Measurements from ENCODE around the gene GLP1R.

Gene GLP1R

GRCh38 chr6:39107641-39108040 is 59.1 kb downstream of the GLP1R start:
- H3K36me3 ChIP-seq (ENCODE audit: control insufficient read depth, insufficient read depth, low read length), result peaks cover 11% of the 10 kb centered on the region
- no peak overlapping the region for H3K27ac ChIP-seq (ENCODE audit: low read depth, low read length, severe bottlenecking)
- H3K4me3 ChIP-seq (ENCODE audit: extremely low read depth, insufficient read depth, low read length, poor library complexity, severe bottlenecking), result no peak overlapping the region
- H3K4me1 ChIP-seq (ENCODE audit: control insufficient read depth, insufficient read depth, low read length, poor library complexity, severe bottlenecking), result no peaks in the 10 kb centered on the region
- WGBS, 2 experiments (ENCODE audit: insufficient coverage in 2 of 2), result 44 to 49% methylated on average over 2 of the region's 2 CpGs
- H3K9me3 ChIP-seq (ENCODE audit: control insufficient read depth, low read length), result no peaks in the 10 kb centered on the region

- 91 to 98% methylated on average over 4 to 5 of the region's 7 CpGs for WGBS, 2 experiments (ENCODE audit: insufficient coverage in 2 of 2)
- Histone ChIP-seq H3K4me3 (ENCODE audit: extremely low read depth, insufficient read depth, low read length, poor library complexity, severe bottlenecking) (no peak overlapping the region), H3K27ac (ENCODE audit: low read depth, low read length, severe bottlenecking) (no peak overlapping the region)
These were observed 59.7 kb downstream of the GLP1R start for GRCh38 chr6:39108041-39108839.

GRCh38 chr6:39111280-39111679 is 62.7 kb downstream of the GLP1R start:
- H3K4me3 ChIP-seq (ENCODE audit: extremely low read depth, insufficient read depth, low read length, poor library complexity, severe bottlenecking), result no peak overlapping the region
- no peaks in the 10 kb centered on the region for H3K9me3 ChIP-seq (ENCODE audit: control insufficient read depth, low read length)
- H3K27ac ChIP-seq (ENCODE audit: low read depth, low read length, severe bottlenecking), result no peak overlapping the region
- no peaks in the 10 kb centered on the region for H3K4me1 ChIP-seq (ENCODE audit: control insufficient read depth, insufficient read depth, low read length, poor library complexity, severe bottlenecking)
- H3K36me3 ChIP-seq (ENCODE audit: control insufficient read depth, insufficient read depth, low read length), result peaks cover 7% of the 10 kb centered on the region
- 100% methylated on average over 1 to 2 of the region's 5 CpGs for WGBS, 2 experiments (ENCODE audit: insufficient coverage in 2 of 2)

More at GRCh38 chr6:39108041-39108839, 59.7 kb downstream of the GLP1R start:
- no peaks in the 10 kb centered on the region for H3K9me3 ChIP-seq (ENCODE audit: control insufficient read depth, low read length)
- peaks cover 11% of the 10 kb centered on the region for H3K36me3 ChIP-seq (ENCODE audit: control insufficient read depth, insufficient read depth, low read length)
- H3K4me1 ChIP-seq (ENCODE audit: control insufficient read depth, insufficient read depth, low read length, poor library complexity, severe bottlenecking), result no peaks in the 10 kb centered on the region

DNA sequence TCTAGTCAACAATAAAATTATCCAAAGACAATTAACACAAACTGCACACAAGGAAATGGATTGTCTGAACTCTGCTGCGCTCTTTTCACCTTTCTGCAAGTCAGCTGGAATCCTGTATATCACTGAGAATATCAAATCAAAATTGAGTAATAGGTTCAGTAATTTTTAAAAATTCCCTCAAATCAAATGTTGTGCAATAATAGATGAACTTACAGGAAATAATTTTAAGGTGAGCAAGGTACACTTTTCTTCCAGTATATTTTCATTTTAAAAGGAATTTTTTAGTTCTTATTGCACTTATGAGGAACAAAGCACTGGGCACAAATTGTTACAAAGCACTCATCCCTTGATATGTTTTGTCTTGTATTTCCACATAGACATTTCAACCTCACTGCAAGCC is 65.2 kb downstream of the GLP1R start:
- H3K36me3 ChIP-seq (ENCODE audit: control insufficient read depth, insufficient read depth, low read length), result peaks cover 7% of the 10 kb centered on the region
- H3K4me3 ChIP-seq (ENCODE audit: extremely low read depth, insufficient read depth, low read length, poor library complexity, severe bottlenecking), result peak overlapping the region; percentile 60
- no peaks in the 10 kb centered on the region for H3K9me3 ChIP-seq (ENCODE audit: control insufficient read depth, low read length)
- H3K4me1 ChIP-seq (ENCODE audit: control insufficient read depth, insufficient read depth, low read length, poor library complexity, severe bottlenecking), result no peaks in the 10 kb centered on the region
- no CpG with 5 or more reads among the region's 1 CpG for WGBS, 2 experiments (ENCODE audit: insufficient coverage in 2 of 2)
- no peak overlapping the region for H3K27ac ChIP-seq (ENCODE audit: low read depth, low read length, severe bottlenecking)

GRCh38 chr6:39114388-39114703 is 65.8 kb downstream of the GLP1R start:
- H3K4me3 ChIP-seq (ENCODE audit: extremely low read depth, insufficient read depth, low read length, poor library complexity, severe bottlenecking), result peak overlapping the region; percentile 60
- no peaks in the 10 kb centered on the region for H3K9me3 ChIP-seq (ENCODE audit: control insufficient read depth, low read length)
- peak overlapping the region; percentile 82 for H3K27ac ChIP-seq (ENCODE audit: low read depth, low read length, severe bottlenecking)
- no peaks in the 10 kb centered on the region for H3K4me1 ChIP-seq (ENCODE audit: control insufficient read depth, insufficient read depth, low read length, poor library complexity, severe bottlenecking)
- WGBS, 2 experiments (ENCODE audit: insufficient coverage in 2 of 2), result 0 to 3% methylated on average over 8 to 9 of the region's 11 CpGs
- H3K36me3 ChIP-seq (ENCODE audit: control insufficient read depth, insufficient read depth, low read length), result peaks cover 7% of the 10 kb centered on the region

- Histone ChIP-seq H3K4me3 (ENCODE audit: extremely low read depth, insufficient read depth, low read length, poor library complexity, severe bottlenecking) (peak within 1 kb of the TSS; percentile 60), H3K9me3 (ENCODE audit: control insufficient read depth, low read length) (no peaks in the 10 kb centered on the region), H3K4me1 (ENCODE audit: control insufficient read depth, insufficient read depth, low read length, poor library complexity, severe bottlenecking) (no peaks in the 10 kb centered on the region), H3K27ac (ENCODE audit: low read depth, low read length, severe bottlenecking) (peak within 1 kb of the TSS; percentile 82), H3K36me3 (ENCODE audit: control insufficient read depth, insufficient read depth, low read length) (peaks cover 6% of the 10 kb centered on the region)
- 2 to 3% methylated on average over 55 to 57 of the region's 68 CpGs for WGBS, 2 experiments (ENCODE audit: insufficient coverage in 2 of 2)
These were observed 66.4 kb downstream of the GLP1R start, which contains the start of gene SAYSD1 for GRCh38 chr6:39114704-39115599. Gene SAYSD1, minus strand, starts transcription at chr6:39115186. Its CDS starts 97 bp downstream, at chr6:39115089.

- Histone ChIP-seq H3K9me3 (ENCODE audit: control insufficient read depth, low read length) (no peaks in the 10 kb centered on the region), H3K27ac (ENCODE audit: low read depth, low read length, severe bottlenecking) (no peak overlapping the region), H3K4me1 (ENCODE audit: control insufficient read depth, insufficient read depth, low read length, poor library complexity, severe bottlenecking) (no peaks in the 10 kb centered on the region), H3K4me3 (ENCODE audit: extremely low read depth, insufficient read depth, low read length, poor library complexity, severe bottlenecking) (no peak overlapping the region), H3K36me3 (ENCODE audit: control insufficient read depth, insufficient read depth, low read length) (no peaks in the 10 kb centered on the region)
- WGBS, 2 experiments (ENCODE audit: insufficient coverage in 2 of 2), result 92 to 97% methylated on average over 3 of the region's 4 CpGs
These were observed 70.3 kb downstream of the GLP1R start for GRCh38 chr6:39118921-39119320.

GRCh38 chr6:39124114-39124513 is 75.5 kb downstream of the GLP1R start:
- H3K4me3 ChIP-seq (ENCODE audit: extremely low read depth, insufficient read depth, low read length, poor library complexity, severe bottlenecking), result no peak overlapping the region
- H3K27ac ChIP-seq (ENCODE audit: low read depth, low read length, severe bottlenecking), result no peak overlapping the region
- H3K9me3 ChIP-seq (ENCODE audit: control insufficient read depth, low read length), result no peaks in the 10 kb centered on the region
- no peaks in the 10 kb centered on the region for H3K36me3 ChIP-seq (ENCODE audit: control insufficient read depth, insufficient read depth, low read length)
- H3K4me1 ChIP-seq (ENCODE audit: control insufficient read depth, insufficient read depth, low read length, poor library complexity, severe bottlenecking), result no peaks in the 10 kb centered on the region

- Histone ChIP-seq H3K4me3 (ENCODE audit: extremely low read depth, insufficient read depth, low read length, poor library complexity, severe bottlenecking) (no peak overlapping the region), H3K27ac (ENCODE audit: low read depth, low read length, severe bottlenecking) (no peak overlapping the region), H3K4me1 (ENCODE audit: control insufficient read depth, insufficient read depth, low read length, poor library complexity, severe bottlenecking) (no peaks in the 10 kb centered on the region), H3K36me3 (ENCODE audit: control insufficient read depth, insufficient read depth, low read length) (no peaks in the 10 kb centered on the region), H3K9me3 (ENCODE audit: control insufficient read depth, low read length) (no peaks in the 10 kb centered on the region)
- WGBS, 2 experiments (ENCODE audit: insufficient coverage in 2 of 2), result 86 to 100% methylated on average over 1 of the region's 3 CpGs
These were observed 79.5 kb downstream of the GLP1R start for GRCh38 chr6:39128106-39128505.

DNA sequence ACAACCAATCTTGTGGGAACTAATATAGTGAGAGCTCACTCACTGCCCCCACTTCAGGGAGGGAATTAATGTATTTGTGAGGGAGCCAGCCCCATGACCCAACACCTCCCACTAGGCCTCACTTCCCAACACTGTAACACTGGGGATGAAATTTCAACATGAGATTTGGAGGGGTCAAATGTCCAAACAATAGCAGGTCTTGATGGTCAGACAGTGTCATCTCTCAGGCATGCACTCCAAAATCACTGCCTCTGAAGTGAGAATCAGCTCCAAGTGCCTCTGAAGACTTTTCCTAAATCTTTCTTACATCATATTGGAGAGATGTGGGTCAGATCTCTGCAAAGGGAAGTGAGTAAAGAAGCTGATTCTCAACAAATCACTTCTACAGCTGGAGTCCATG is 80.3 kb downstream of the GLP1R start:
- H3K4me3 ChIP-seq (ENCODE audit: extremely low read depth, insufficient read depth, low read length, poor library complexity, severe bottlenecking), result no peak overlapping the region
- H3K9me3 ChIP-seq (ENCODE audit: control insufficient read depth, low read length), result no peaks in the 10 kb centered on the region
- no peaks in the 10 kb centered on the region for H3K4me1 ChIP-seq (ENCODE audit: control insufficient read depth, insufficient read depth, low read length, poor library complexity, severe bottlenecking)
- H3K27ac ChIP-seq (ENCODE audit: low read depth, low read length, severe bottlenecking), result no peak overlapping the region
- no peaks in the 10 kb centered on the region for H3K36me3 ChIP-seq (ENCODE audit: control insufficient read depth, insufficient read depth, low read length)

- no peak overlapping the region for H3K4me3 ChIP-seq (ENCODE audit: extremely low read depth, insufficient read depth, low read length, poor library complexity, severe bottlenecking)
- H3K9me3 ChIP-seq (ENCODE audit: control insufficient read depth, low read length), result no peaks in the 10 kb centered on the region
- no peaks in the 10 kb centered on the region for H3K4me1 ChIP-seq (ENCODE audit: control insufficient read depth, insufficient read depth, low read length, poor library complexity, severe bottlenecking)
- no peaks in the 10 kb centered on the region for H3K36me3 ChIP-seq (ENCODE audit: control insufficient read depth, insufficient read depth, low read length)
- 83% methylated on average over 1 of the region's 1 CpG; no CpG with 5 or more reads in 1 of the 2 experiments for WGBS, 2 experiments (ENCODE audit: insufficient coverage in 2 of 2)
- H3K27ac ChIP-seq (ENCODE audit: low read depth, low read length, severe bottlenecking), result no peak overlapping the region
These were observed 82.1 kb downstream of the GLP1R start for GRCh38 chr6:39130691-39131090.

All from mesodermal cell (in vitro differentiated cells).